Nephron progenitor cell (in vitro differentiated cells): ENCODE results near the gene SUCO.

Source experiments
- DNase-seq: peaks from one replicate; pipeline ENCODE4 v3.0.0; 2021
- H3K27ac Mint-ChIP-seq: 2 replicates; pipeline ENCODE4 v1.8.0; 2021; ENCODE audit warnings: mild to moderate bottlenecking, moderate library complexity, mixed read lengths
- H3K27me3 Mint-ChIP-seq: 2 replicates; pipeline ENCODE4 v1.8.0; 2021; ENCODE audit warnings: mild to moderate bottlenecking, low read depth, mixed read lengths; ENCODE audit not compliant: poor library complexity
- H3K36me3 Mint-ChIP-seq: 2 replicates; pipeline ENCODE4 v1.8.0; 2021; ENCODE audit warnings: low read depth, mixed read lengths
- H3K4me1 Mint-ChIP-seq: 2 replicates; pipeline ENCODE4 v1.8.0; 2021; ENCODE audit warnings: mixed read lengths
- H3K4me3 Mint-ChIP-seq: 2 replicates; pipeline ENCODE4 v1.8.0; 2021; ENCODE audit warnings: mild to moderate bottlenecking, moderate library complexity, mixed read lengths
- H3K9me3 Mint-ChIP-seq: 2 replicates; pipeline ENCODE4 v1.8.0; 2021; ENCODE audit warnings: mild to moderate bottlenecking, moderate library complexity, mixed read lengths
- CTCF ChIP-seq: fragments of 200-600 bp; sonication (generic); IDR thresholded peaks from 2 replicates; pipeline ENCODE4 v1.5.0; 2021; ENCODE audit warnings: antibody characterized with exemption

The SUCO gene

DNA sequence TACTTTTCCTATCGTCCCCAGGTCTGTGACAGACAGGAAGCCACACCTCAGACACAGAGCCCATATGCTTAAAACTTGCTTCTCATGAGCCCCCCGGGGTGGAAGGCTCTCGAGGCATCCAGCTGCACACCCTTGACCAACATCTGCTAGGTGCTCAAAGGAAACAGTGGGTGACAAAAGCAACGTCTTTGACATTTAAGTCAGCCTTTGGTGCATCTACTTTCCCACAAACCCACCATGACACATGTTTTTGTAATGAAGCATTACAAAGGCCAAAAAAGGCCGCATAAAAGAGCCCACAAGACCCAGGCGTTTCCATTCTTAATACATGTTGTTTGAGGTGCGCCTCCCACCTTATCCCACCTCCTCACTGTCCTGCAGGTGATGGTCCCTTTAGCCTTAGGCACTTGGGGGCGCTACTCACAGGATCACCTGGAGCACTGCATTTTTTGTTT is 114.2 kb downstream of the SUCO start:
- DNase-seq = no peak
- no peak overlapping the region for H3K27ac Mint-ChIP-seq
- peaks cover 3% of the 10 kb centered on the region for H3K27me3 Mint-ChIP-seq
- no peaks in the 10 kb centered on the region for H3K36me3 Mint-ChIP-seq
- H3K4me1 Mint-ChIP-seq = peaks cover 12% of the 10 kb centered on the region
- no peaks in the 10 kb centered on the region for H3K9me3 Mint-ChIP-seq
- no peak for TF ChIP-seq CTCF
- H3K4me3 Mint-ChIP-seq = no peak overlapping the region

GRCh38 chr1:172647987-172648386 is 115.0 kb downstream of the SUCO start:
- DNase-seq = no peak
- Mint-ChIP-seq H3K36me3 (no peaks in the 10 kb centered on the region), H3K9me3 (no peaks in the 10 kb centered on the region), H3K27ac (no peak overlapping the region), H3K4me1 (peaks cover 11% of the 10 kb centered on the region), H3K27me3 (peaks cover 3% of the 10 kb centered on the region), H3K4me3 (no peak overlapping the region)
- TF ChIP-seq CTCF = no peak

GRCh38 chr1:172650474-172651193 is 117.7 kb downstream of the SUCO start:
- no peaks in the 10 kb centered on the region for H3K36me3 Mint-ChIP-seq
- TF ChIP-seq CTCF = no peak
- no peak overlapping the region for H3K4me3 Mint-ChIP-seq
- no peak overlapping the region for H3K27ac Mint-ChIP-seq
- DNase-seq = no peak
- peaks cover 3% of the 10 kb centered on the region for H3K27me3 Mint-ChIP-seq
- H3K9me3 Mint-ChIP-seq = no peaks in the 10 kb centered on the region
- H3K4me1 Mint-ChIP-seq = no peaks in the 10 kb centered on the region

DNA sequence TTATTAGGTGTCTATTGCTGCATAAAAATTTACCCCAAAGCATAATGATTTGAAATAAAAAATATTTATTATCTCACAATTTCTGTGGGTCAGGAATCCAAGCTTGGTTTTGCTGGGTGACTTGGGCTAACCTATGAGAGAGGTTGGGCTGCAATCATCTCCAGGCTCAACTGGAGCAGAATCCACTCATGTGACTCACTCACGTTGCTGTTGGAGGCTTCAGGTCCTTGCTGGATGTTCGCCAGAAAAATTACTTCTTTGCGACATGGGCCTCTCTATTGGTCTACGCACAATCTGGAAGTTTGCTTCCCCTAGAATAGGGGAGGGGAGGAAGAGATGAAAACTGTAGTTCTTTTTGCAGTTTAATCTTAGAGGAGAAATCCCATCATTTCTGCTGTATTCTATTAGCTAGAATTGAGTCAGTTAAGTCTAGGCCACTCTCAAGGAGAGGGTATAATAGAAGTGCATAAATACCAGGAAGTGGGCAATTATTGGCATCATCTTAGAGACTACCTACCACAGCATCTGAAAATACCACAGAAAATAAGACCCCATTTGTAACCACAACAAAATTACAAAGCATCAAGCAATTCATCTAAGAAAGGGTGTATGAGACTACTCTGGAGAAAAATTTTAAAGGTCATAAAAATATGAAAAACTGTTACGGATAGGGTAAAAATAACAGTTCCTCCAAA is 120.2 kb downstream of the SUCO start:
- no peak for TF ChIP-seq CTCF
- no peak overlapping the region for H3K27ac Mint-ChIP-seq
- no peaks in the 10 kb centered on the region for H3K36me3 Mint-ChIP-seq
- H3K9me3 Mint-ChIP-seq = no peaks in the 10 kb centered on the region
- no peaks in the 10 kb centered on the region for H3K4me1 Mint-ChIP-seq
- H3K27me3 Mint-ChIP-seq = peaks cover 1% of the 10 kb centered on the region
- H3K4me3 Mint-ChIP-seq = no peak overlapping the region
- no peak for DNase-seq

DNA sequence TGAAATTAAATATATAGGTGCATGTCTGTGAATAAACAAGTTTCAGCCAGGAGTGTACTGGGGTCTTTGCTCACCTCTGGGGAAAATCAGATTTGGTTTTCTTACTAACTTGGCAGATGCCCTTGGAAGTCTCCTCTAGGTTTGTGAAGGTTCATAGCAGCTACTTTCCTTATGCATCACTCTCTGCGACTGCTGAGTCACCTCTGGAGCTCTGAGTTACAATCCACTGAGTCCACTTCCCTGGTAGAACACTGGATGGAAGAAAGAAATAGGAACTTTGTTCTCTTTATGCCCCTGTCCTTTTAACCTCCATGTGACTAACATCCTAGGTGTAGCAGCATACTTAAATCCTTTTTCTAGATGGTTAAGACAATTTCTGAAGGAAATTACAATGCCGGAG is 121.6 kb downstream of the SUCO start:
- H3K27me3 Mint-ChIP-seq = no peaks in the 10 kb centered on the region
- no peak for DNase-seq
- no peak for TF ChIP-seq CTCF
- H3K4me1 Mint-ChIP-seq = no peaks in the 10 kb centered on the region
- no peaks in the 10 kb centered on the region for H3K9me3 Mint-ChIP-seq
- H3K36me3 Mint-ChIP-seq = no peaks in the 10 kb centered on the region
- no peak overlapping the region for H3K27ac Mint-ChIP-seq
- H3K4me3 Mint-ChIP-seq = no peak overlapping the region

- Mint-ChIP-seq H3K4me1 (no peaks in the 10 kb centered on the region), H3K27ac (no peak overlapping the region), H3K9me3 (no peaks in the 10 kb centered on the region), H3K27me3 (no peaks in the 10 kb centered on the region), H3K4me3 (no peak overlapping the region), H3K36me3 (no peaks in the 10 kb centered on the region)
- TF ChIP-seq CTCF = no peak
- DNase-seq = no peak
These were observed 123.6 kb downstream of the SUCO start for GRCh38 chr1:172656576-172656975.
